NCI-H146 (cell line): ENCODE data around the gene HJURP.

Experiments
- DNase-seq: peaks from one replicate; lab custom pipeline; 2025; lab: John Stamatoyannopoulos, UW

Gene HJURP

DNA sequence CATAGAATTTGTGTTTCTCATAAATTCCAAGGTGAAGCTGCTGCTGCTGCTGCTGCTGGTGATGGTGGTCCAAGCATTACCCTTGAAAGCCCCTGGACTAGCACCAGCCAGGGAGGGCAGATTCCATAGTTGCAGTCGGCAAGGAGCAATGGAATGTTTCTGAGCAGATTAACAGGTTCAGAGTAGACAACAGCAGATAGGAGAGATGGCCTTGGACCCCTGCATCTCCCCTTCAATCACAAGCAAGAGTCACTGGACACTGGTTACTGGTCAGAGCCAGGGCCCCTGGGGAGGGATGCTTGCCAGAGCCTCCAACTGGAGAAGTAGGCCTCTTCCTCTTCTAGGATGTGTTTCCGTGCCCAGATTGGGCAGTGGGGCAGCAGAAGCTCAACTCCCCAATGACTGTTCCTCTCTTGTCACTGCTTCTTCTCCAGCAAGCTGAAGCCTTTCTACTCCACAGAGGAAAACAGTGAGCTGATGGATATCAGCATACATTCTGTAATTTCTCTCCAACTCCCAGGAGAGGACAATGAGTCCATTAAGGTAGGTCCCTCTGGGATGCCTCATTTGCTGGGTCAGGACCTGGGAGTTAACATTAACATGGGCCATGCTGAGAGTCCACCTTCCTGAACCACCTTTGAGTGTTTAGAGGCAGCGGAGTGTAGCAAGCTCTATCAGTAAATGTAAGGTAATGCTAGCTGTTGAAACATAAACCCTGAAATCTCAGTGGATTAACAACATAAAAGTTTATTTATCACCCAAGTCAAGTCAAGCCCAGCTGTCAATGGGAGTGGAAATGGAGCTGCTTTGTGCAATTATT is 40.9 kb downstream of the HJURP start:
- DNase-seq: no peak

DNA sequence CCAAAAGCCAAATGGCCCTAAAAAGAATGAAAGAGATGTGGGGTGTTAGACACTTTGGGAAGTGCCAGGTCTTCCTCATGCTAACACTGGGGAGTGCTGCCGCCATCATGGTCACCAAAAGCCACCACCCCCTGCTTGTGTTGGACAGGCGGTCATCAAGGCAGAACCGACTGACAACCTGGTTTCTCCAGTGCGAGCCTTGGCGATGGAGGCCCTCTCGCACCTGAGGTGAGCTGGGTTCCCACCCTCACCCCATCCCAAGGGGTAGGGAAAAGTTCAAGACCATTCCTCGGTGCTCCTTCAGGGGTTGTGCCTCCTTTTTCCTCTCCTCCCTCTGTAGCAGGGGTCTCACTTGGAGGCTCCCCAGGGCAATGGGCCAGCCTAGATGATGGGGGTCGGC is 42.6 kb downstream of the HJURP start:
- DNase-seq: no peak

DNA sequence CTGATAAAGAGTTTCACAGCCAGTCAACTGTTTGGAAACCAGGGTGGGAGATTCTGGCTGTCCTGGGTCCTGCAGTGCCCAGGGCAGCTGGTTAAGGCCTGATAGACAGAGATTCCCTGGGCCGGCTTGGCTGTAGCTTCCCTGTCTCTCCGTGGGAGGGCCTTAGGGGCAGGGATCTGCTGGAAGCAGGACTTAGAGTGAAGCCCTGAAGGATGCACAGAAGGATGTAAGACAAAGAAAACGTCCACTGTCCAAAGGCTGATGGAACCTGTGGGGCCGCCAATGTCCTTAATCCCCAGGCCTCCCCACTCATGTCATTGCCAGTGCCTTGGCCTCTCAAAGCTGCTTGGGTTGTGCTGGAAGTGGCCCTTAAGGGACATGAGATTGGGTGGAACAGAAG is 43.2 kb downstream of the HJURP start:
- no peak for DNase-seq

DNA sequence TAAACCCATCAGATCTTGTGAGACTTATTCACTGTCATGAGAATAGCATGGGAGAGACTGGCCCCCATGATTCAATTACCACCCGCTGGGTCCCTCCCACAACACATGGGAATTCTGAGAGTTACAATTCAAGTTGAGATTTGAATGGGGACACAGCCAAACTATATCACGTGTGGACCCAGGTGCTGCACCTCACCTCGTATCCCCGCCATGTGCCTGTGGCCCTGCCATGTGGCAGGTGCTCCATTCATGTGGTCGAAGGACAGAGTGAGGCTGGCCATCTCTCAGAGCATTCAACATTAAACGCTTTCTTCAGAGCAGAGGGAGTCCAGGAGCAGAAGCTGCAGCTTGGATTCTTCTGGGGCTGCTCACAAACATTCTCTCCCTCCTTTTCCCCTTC is 44.0 kb downstream of the HJURP start:
- no peak for DNase-seq

DNA sequence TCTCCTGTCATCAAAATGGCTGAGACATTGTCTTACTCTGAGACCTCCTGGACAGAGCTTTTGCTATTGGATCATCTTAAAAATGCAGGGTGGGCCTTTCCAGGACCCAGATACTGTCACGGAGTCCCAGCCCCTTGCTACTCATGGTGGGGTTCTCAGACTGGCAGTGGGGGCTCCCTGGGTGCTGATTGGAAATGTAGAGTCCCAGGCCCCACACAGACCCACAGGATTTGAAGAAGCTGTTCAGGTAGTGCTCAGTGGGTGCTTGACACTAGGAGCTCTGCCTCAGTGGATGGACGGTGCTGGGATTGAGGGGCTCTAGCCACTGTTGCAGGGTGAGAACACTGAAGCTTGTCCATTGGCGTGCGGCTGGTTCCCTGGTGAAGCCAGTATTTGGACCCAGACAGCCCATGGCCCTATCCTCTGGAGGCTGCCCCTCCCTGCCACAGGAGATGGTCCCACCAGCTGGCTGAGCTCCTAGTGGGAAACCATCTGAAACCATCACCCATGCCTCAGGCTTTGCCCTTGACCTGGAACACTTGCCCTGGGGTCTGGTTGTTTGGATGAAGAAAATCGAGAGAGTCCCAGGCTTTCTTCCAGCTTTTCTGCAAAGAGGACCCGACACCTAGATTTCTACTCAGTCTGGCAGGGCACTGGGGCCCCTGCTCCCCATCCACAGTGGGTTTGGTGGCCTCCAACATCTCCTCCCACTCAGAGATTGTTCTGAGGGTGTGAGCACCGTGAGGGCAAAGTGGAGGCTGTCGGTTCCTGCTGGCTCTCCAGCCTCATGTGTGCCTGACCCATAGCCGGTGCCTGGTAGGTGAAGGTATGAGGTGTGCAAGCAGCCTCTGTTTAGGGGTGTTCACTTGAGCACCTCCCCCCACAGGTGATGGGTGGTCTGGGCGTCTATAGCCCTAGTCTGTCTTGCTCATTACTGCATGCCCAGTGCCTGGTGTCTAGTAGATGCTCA is 46.1 kb downstream of the HJURP start:
- DNase-seq: no peak

DNA sequence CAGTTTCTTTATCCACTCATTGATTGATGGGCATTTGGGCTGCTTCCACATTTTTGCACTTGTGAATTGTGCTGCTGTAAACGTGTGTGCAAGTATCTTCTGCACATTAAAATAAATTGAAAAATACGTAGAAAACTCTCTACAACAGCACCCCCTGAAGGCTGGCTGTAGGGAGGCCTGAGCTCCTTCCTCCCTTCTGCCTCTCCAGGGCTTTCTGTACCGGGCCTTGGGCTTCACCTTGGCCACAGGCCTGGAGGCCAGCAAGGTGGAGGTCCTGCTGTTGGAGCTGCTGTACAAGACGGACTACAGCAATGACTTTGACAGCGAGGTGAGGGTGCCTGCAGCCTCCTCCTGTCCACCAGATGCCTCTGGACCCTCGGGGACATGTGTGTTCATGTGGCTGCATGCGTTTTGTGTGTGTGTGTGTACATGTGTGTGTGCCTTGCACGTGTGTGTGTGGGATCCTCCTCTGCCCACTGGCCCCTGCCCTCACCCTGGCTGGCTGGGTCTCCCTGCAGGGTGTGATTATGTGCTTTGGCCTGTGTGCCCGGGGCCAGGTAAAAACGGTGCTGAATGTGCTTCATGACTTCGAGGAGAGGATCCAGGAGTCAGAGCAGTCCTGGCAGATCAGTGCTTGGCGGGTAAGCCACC is 47.0 kb downstream of the HJURP start:
- DNase-seq: no peak

DNA sequence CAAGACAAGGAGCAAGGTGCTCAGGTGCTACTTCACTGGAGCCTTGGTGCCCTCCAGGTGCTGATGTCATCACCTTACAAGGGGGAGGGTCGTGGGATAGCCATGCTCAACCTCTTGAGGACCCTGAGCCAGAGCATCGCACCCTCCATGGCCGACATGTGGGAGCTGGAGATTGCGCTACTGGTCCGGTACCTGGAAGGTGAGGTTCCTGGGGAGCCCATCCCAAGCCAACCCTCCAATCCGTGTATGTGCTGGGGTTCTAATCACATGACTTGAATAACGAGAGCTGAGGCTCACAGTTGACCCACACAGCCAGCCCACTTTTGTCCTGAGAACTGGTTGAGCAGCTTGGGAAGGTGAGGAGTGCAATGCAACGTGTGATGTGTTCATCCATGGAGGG is 50.3 kb downstream of the HJURP start:
- DNase-seq: no peak

DNA sequence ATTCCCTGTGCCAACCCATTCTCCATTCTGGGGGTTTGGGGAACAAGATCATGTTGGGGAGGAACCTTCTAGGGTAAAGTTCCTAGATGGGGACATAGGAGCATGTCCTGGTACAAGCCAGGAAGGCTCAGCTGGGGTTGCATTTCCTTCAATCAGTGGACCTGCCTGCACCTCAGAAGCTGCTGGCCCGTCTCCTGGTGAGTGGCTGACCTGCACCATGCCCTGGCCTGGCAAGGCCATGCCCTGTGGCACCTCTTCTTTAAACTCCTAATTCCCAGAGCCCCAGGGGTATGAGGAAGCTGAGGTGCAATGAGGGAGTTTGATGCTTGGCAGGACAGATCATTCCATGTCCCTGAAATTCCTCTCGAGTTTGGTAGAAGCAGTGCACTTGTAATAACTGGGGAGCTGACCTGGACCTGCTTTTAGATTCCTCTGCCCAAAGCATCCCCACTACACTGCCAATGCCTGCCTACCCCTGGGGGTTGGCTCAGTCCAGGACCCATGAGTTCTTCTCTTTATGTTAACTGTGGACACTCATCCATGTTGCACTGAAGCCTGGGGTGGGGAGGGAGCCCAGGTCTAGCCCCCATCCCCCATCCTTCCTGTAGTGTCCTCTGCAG is 50.9 kb downstream of the HJURP start:
- DNase-seq: no peak

DNA sequence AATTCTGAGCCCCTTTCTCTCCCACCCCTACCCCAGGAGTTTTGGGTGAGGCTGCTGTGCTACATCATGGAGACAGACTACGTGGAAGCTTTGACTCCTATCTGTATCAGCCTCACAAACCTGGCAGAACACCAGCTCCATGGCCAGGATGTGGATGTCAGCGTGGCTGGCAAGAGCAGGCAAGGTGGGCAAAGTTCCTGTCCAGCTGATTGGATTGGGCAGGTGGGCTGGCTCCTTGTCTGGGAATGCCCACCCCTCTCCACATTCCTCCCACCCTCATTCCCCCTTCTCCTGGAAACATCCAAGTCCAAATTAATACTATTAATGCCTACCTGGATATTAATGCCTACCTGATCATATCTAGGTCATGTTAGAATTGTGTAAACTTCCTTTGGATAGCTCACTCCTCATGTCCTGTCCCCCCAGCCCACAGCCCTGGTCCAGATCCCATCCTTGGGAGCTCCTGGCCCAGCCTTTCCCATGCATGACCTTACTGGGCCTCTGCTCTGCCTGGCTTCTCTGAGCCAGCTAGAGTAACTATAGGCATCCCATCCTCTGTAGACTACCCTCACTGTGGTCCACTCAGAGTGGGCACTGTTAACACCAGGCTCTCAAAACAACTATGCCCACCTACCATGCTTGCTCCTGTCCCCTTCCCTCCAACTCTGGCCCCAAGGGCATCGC is 52.1 kb downstream of the HJURP start:
- no peak for DNase-seq

DNA sequence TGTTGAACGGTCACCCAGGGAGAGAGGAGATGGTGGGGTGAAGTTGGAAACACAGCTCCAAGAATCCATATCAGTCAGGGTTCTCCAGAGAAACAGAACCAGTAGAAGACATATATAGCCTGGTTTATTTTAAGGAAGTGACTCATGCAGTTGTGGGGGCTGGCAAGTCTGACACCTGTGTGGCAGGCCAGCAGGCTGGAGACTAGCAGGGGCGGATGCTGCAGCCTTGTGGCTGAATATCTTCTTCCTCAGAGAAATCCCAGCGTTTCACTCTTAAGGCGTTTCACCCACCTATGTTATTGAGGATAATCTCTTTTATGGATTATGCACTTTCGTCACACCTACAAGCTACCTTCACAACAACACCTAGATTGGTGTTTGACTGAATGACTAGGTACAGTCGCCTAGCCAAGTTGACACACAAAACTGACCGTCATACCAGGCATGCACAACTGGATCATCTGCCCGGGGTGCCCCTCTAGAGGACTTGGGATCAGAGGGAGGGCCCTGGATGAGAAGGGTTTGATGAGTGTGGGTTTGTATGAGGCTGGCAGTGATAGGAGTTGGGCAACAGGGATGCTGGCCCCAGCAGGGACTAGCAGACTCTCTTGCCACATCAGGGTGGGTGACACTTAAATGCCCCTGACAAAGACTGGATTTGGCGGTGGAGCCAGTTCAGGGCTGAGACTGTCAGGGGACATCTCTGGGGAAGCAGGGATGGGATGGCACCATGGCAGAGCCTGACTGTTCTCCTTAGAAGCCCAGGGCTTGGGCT is 52.8 kb downstream of the HJURP start:
- no peak for DNase-seq

DNA sequence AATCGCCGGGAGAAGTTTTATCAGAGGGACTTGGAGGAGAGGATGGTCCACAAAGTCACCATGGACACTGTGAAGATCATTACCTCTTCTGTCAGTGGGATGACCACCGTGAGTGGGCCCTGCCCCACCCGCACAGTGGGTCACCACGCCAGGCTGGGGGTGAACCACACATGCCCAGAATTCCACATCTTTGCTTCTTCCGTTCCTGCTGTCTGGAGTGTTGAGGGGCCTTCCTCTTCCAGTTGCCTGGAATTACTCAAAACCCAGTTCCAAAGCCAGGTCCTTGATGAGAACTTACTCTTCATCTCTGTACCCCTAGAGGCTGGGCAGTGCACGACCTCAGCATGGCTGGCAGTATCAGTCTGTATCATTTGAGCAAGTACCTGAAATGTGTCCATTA is 54.1 kb downstream of the HJURP start:
- no peak for DNase-seq

DNA sequence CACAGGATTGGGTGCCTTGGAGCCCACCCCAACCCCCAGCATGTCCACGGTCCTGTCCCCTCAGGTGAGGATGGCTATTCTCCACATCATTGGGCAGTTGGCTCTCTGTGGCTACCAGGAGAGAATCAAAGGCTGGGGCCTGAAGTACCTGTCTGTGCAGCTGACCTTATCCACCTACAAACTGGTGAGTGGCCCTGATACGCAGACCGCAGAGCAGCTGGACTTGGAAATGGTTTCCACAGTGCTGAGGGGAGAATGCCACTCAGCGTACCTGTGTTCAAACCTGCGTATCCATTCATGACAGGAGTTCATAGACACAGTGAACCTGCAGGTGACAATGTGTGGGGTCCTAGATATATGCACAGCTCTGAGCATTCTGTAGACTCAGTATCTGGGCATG is 54.6 kb downstream of the HJURP start:
- DNase-seq: no peak

DNA sequence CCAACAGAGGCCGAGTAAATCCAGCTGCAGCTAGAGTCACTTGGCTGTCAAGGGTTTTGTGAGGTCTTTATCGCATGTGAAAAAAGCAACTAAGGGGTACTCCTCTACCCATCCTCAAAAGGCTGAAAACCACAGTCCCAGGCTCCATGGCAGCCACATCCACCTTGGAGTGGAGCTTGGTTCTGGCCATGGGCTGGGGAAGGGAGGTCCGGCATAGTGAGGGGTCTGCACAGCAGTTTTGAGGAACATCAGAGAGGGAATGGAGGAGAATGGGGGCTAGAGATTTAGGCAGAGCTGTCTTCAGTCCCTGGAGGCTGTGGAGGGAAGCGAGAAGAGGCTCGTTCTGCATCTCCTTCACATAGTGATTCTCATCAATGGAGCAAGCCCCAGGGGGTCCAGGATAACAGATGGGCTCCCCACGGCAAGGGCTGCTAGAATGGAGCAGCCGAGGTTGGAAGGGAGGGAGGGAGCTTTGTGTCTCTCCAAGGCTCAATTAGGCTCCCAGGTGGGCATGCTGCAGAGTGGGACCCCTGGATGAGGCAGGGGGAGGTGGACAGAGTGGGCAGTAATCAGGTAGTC is 55.2 kb downstream of the HJURP start:
- DNase-seq: no peak

DNA sequence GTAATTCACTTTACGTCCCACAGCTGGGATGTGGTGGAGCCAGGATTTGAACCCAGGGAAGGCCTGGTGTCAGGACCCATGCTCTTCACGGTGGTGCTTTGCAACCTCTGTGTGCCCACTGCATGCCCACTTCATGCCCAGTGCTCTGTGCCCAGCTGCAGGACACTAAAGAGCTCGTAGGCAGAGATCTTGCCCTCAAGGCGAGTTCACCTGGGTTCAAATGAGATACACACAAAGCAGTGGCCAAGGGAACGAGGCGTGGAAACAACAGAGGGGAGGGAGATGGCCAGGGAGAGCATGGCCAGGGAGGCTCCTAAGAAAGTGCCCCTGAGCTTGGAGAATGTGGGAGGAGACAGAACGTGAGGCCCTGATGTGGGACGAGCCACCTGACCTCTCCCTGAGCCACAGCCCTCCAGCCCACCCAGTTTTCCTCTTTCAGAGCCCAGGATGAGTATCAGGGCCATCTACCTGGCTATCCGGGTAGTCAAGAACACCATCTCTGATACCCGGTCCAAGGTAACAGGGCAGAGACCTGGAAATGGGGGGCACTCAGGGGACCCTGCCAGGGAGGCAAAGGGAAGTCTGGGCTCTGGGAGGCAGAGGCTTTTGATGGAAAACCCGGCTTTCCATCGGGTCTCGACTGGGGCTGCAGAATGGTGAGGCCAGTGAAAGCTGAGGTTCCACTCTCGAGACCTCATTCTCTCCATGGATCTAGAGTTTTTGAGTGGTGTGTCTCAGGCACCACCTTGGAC is 55.8 kb downstream of the HJURP start:
- no peak for DNase-seq

DNA sequence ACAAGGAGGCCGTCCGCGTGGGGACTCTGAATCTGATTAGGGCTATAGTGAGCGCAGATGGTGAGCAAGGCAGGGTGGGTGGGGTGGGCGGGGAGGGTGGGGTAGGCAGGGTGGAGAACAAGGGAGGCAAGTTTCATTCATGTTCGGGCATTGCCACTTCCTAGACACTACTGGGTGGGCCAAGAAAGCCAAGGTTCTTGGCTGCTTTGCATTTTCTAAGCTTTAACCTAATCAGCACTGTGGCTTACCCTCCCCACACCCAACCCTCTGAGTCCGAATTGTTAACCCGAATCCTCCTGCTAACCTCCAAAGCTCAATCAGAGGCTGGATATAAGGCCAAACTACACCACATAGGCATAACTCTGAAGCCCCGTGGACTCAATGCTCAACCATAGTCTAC is 58.1 kb downstream of the HJURP start:
- no peak for DNase-seq

DNA sequence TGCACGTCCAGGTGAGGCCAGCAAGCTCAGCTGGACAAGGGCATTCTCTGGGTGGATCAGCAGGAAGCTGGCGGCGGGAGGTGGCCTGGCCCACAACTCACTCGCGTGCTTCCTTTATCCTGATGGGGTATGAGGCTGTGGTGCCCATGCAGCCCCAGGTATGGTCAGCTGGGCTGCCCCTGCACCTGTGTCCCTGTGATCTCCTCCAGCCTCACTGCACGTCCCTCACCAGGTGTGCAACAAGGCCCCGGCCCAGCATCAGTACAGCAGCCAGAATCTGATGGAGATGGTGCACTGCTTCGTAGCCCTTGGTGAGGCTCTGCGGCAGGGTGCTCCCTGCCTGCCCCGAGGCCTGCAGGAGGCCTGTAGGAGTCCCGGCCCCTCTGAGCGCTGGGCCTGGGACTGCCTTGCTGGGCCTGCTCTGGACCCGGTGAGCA is 58.6 kb downstream of the HJURP start:
- no peak for DNase-seq

DNA sequence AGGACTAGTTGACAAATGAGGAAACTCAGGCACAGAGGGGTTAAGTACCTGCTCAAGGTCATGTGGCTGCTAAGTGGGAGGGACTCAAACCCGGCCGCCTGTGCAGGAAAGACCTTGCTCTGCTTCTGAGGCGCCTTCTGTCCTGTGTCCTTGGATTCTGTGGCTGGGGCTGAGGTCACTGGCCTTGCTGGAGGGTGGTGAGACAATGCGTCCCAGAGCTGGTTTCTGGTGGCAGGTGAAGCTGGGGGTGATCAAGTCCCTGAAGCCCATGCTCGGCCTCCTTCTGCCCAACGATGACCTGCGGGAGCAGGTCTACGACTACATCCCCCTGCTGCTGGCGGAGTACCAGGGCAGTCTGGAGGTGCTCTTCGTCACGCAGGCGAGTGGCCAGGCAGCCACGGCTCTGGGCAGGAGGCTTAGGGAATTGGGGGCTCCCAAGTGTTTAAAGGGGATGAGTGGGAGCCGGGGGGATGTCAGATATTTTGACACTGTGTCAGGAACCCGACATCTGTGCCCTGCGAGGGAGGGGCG is 60.1 kb downstream of the HJURP start:
- DNase-seq: no peak

DNA sequence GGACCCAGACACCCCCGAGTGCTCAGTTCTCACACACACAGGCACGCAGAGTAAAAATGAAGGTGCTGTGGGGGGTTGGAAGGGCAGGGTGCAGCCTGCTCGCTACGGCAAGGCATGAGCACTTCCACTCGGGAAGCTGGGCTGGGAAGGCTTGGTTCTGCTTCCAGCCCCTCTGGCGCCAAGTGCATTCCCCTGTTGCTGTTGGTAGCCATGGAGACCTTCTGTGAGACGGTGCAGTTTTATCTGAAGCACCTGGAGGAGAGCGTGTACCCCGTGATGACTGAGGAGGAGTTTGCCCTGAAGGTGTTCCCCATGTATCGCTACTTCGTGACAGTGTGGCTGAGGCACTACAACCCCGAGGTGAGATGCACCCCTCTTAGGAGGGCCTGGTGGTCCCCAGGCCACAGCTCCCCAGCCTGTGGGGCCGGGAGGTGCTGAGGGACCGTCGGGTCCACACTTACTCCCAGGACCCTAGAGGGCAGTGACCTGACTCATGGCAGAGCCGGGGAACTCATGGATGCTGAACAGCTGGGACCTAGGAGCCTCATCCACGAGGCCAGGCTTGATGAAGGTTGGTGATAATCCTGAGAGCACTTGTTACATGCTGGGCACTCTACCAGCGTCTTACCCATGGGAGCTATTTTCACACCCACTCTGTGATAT is 60.7 kb downstream of the HJURP start:
- no peak for DNase-seq

DNA sequence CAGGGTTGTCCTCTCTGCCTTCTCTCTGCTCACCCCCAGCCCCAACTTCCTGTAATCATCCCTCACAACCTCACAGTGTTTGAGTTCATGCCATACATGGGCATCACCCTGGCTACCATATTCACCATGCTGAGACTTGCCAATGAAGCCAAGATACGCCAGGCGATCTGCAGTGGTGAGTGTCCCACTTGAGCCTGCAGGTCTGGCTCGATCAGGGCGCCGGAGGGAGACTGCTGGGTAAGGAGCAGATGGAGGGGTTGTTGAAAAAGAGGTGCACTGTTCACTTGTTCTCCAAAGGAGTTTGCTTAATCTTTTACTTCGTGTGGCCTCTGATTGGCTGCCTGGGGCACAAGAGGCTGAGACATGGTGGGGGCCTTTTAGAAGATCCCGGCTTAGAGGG is 61.6 kb downstream of the HJURP start:
- no peak for DNase-seq
